ENCODE data around the gene PEDS1.

The PEDS1 gene

GRCh38 chr20:50193836-50194421, 40.4 kb upstream of the PEDS1 start:
- no peak for DNase-seq (ENCODE audit: low read depth)
- TF ChIP-seq CTCF (IDR thresholded peaks at IDR 0.05; ENCODE audit: low read depth, low read length, missing control alignments): no peak
- H3K4me3 ChIP-seq (ENCODE audit: low read depth, low read length): no peak overlapping the region

GRCh38 chr20:50193199-50193835, 39.8 kb upstream of the PEDS1 start:
- no peak for TF ChIP-seq CTCF (IDR thresholded peaks at IDR 0.05; ENCODE audit: low read depth, low read length, missing control alignments)
- H3K4me3 ChIP-seq (ENCODE audit: low read depth, low read length): peak overlapping the region; percentile 84
- DNase-seq (ENCODE audit: low read depth): no peak

- TF ChIP-seq CTCF (IDR thresholded peaks at IDR 0.05; ENCODE audit: low read depth, low read length, missing control alignments): no peak
- peak overlapping the region; percentile 84 for H3K4me3 ChIP-seq (ENCODE audit: low read depth, low read length)
- DNase-seq (ENCODE audit: low read depth): peak; percentile 64
Observed at GRCh38 chr20:50192364-50193198, 39.1 kb upstream of the PEDS1 start.

GRCh38 chr20:50191544-50192363, 38.2 kb upstream of the PEDS1 start:
- H3K4me3 ChIP-seq (ENCODE audit: low read depth, low read length): peak overlapping the region; percentile 84
- TF ChIP-seq CTCF (IDR thresholded peaks at IDR 0.05; ENCODE audit: low read depth, low read length, missing control alignments): peak; percentile 45
- peak; percentile 30 for DNase-seq (ENCODE audit: low read depth)

- TF ChIP-seq CTCF (IDR thresholded peaks at IDR 0.05; ENCODE audit: low read depth, low read length, missing control alignments): no peak
- peak overlapping the region; percentile 84 for H3K4me3 ChIP-seq (ENCODE audit: low read depth, low read length)
- DNase-seq (ENCODE audit: low read depth): no peak
Observed at GRCh38 chr20:50191065-50191543, 37.6 kb upstream of the PEDS1 start.

GRCh38 chr20:50190251-50191064, 36.9 kb upstream of the PEDS1 start, which contains the start of gene CEBPB:
CEBPB (plus strand) TSS chr20:50190830; CDS start chr20:50191034, 204 bp downstream.
- DNase-seq (ENCODE audit: low read depth): no peak
- TF ChIP-seq CTCF (IDR thresholded peaks at IDR 0.05; ENCODE audit: low read depth, low read length, missing control alignments): peak; percentile 67
- peak within 1 kb of the TSS; percentile 84 for H3K4me3 ChIP-seq (ENCODE audit: low read depth, low read length)

Data from GM12864 (cell line).